ENCODE results near the gene SLC25A12.

Gene SLC25A12

GRCh38 chr2:171745806-171746205 lies 148.2 kb downstream of the SLC25A12 start:
- Histone ChIP-seq H3K36me3 (no peaks in the 10 kb centered on the region; the same call in 1 of the 2 replicates), H3K4me1 (no peaks in the 10 kb centered on the region), H3K9me3 (no peaks in the 10 kb centered on the region), H3K27me3 (no peaks in the 10 kb centered on the region), H3K4me3 (ENCODE audit: low read depth, low read length) (no peak overlapping the region)
- DNase-seq = no peak
- TF ChIP-seq, protein P1, sequence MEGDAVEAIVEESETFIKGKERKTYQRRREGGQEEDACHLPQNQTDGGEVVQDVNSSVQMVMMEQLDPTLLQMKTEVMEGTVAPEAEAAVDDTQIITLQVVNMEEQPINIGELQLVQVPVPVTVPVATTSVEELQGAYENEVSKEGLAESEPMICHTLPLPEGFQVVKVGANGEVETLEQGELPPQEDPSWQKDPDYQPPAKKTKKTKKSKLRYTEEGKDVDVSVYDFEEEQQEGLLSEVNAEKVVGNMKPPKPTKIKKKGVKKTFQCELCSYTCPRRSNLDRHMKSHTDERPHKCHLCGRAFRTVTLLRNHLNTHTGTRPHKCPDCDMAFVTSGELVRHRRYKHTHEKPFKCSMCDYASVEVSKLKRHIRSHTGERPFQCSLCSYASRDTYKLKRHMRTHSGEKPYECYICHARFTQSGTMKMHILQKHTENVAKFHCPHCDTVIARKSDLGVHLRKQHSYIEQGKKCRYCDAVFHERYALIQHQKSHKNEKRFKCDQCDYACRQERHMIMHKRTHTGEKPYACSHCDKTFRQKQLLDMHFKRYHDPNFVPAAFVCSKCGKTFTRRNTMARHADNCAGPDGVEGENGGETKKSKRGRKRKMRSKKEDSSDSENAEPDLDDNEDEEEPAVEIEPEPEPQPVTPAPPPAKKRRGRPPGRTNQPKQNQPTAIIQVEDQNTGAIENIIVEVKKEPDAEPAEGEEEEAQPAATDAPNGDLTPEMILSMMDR (IDR thresholded peaks at IDR 0.05; ENCODE audit: low read depth, low read length) = no peak

DNA sequence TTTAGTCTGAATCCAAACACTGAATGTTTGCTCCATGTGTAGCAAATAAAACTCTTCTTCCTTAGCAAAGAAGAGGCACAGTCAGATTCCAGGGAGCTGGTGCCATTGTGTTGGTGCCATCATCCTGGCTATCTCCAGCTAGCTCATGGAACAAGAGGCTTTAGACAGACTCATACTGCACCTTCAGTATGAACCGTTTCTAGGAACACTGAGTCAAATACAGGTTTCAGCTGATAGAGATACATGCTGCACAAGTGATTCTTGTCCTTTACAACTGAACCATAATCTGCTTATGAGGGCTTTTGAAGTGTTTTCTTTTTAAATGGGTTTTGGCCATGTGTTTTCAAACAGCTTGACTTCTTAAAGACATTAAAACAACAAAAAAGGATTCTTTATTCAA lies 148.9 kb downstream of the SLC25A12 start:
- TF ChIP-seq, protein P1 (IDR thresholded peaks at IDR 0.05; ENCODE audit: low read depth, low read length) = no peak
- H3K4me1 ChIP-seq = no peaks in the 10 kb centered on the region
- DNase-seq = no peak
- no peak overlapping the region for H3K4me3 ChIP-seq (ENCODE audit: low read depth, low read length)
- H3K9me3 ChIP-seq = no peaks in the 10 kb centered on the region
- no peaks in the 10 kb centered on the region for H3K27me3 ChIP-seq
- H3K36me3 ChIP-seq = no peaks in the 10 kb centered on the region; the same call in 1 of the 2 replicates

GRCh38 chr2:171742760-171743159 lies 151.3 kb downstream of the SLC25A12 start:
- TF ChIP-seq, protein P1 (IDR thresholded peaks at IDR 0.05; ENCODE audit: low read depth, low read length) = no peak
- H3K27me3 ChIP-seq = no peaks in the 10 kb centered on the region
- H3K4me3 ChIP-seq (ENCODE audit: low read depth, low read length) = no peak overlapping the region

GRCh38 chr2:171741189-171741588 lies 152.9 kb downstream of the SLC25A12 start:
- Histone ChIP-seq H3K4me3 (ENCODE audit: low read depth, low read length) (no peak overlapping the region), H3K9me3 (no peaks in the 10 kb centered on the region), H3K27me3 (no peaks in the 10 kb centered on the region), H3K36me3 (no peaks in the 10 kb centered on the region; the same call in 1 of the 2 replicates), H3K4me1 (no peaks in the 10 kb centered on the region)
- no peak for DNase-seq
- TF ChIP-seq, protein P1 (IDR thresholded peaks at IDR 0.05; ENCODE audit: low read depth, low read length) = no peak

More at GRCh38 chr2:171742760-171743159, 151.3 kb downstream of the SLC25A12 start:
- no peak for DNase-seq
- no peaks in the 10 kb centered on the region for H3K9me3 ChIP-seq
- no peaks in the 10 kb centered on the region for H3K4me1 ChIP-seq
- no peaks in the 10 kb centered on the region; the same call in 1 of the 2 replicates for H3K36me3 ChIP-seq

- no peak for DNase-seq
- H3K27me3 ChIP-seq = no peaks in the 10 kb centered on the region
- no peaks in the 10 kb centered on the region for H3K36me3 ChIP-seq
- no peak overlapping the region for H3K4me3 ChIP-seq (ENCODE audit: low read depth, low read length)
- H3K4me1 ChIP-seq = no peaks in the 10 kb centered on the region
- no peaks in the 10 kb centered on the region for H3K9me3 ChIP-seq
- TF ChIP-seq, protein P1 (IDR thresholded peaks at IDR 0.05; ENCODE audit: low read depth, low read length) = no peak
Measured at GRCh38 chr2:171735991-171736710, 157.9 kb downstream of the SLC25A12 start.
